SK-N-SH (cell line): Measurements from ENCODE around the gene MACROD1. TPM values are rescaled to one million over a fixed set of nuclear protein-coding genes. Genes with fewer than 3 reads are reported as not detected.
A peak's percentile ranks its signal among the peaks of the same experiment; 100 is the strongest.

Experiments
- CTCF ChIA-PET: fragments of 300-600, 350-600 bp; formaldehyde crosslinking; extraction: SDS; loops from one replicate; lab custom pipeline; 2021; lab: Yijun Ruan, JAX
- POLR2A ChIA-PET: fragments of 350-600 bp; sonication (Branson Sonifier 250); formaldehyde crosslinking; extraction: SDS; loops from one replicate; lab custom pipeline; 2020; ENCODE audit warnings: antibody characterized with exemption, inconsistent platforms; lab: Yijun Ruan, JAX
- DNase-seq: peaks from one replicate; pipeline ENCODE4 v3.0.0; 2012
- H2AFZ ChIP-seq: fragments of 200-600 bp; sonication (generic); 2 replicates; pipeline ENCODE4 v1.8.1; 2016; ENCODE audit warnings: antibody characterized with exemption, mild to moderate bottlenecking, low read depth
- H3F3A ChIP-seq: fragments of 200-600 bp; sonication (generic); replicated peaks from 2 replicates; pipeline ENCODE3; 2016; ENCODE audit warnings: antibody characterized with exemption, mild to moderate bottlenecking; ENCODE audit not compliant: insufficient read depth
- H3K27ac ChIP-seq, 2 experiments: fragments of 200-500 bp in 1 of 2; fragments of 200-600 bp in 1 of 2; sonication (Bioruptor generic) in 1 of 2; sonication (generic), shearing (Covaris generic) in 1 of 2; 2 replicates each; pipeline versions ENCODE4 v1.5.1 to v1.6.1; 2014 to 2016; ENCODE audit warnings: low read depth in 2 of 2, inconsistent platforms in 1 of 2, low read length in 1 of 2, mild to moderate bottlenecking in 1 of 2, mixed read lengths in 1 of 2
- H3K27me3 ChIP-seq: fragments of 200-600 bp; sonication (generic), shearing (Covaris generic); 2 replicates; pipeline ENCODE4 v1.6.1; 2016; ENCODE audit warnings: mixed run types; ENCODE audit not compliant: insufficient read depth
- H3K36me3 ChIP-seq, 2 experiments: fragments of 200-500 bp in 1 of 2; fragments of 200-600 bp in 1 of 2; sonication (Bioruptor generic) in 1 of 2; sonication (generic) in 1 of 2; replicated peaks in 1 of 2; 2 replicates each; pipeline versions ENCODE3 to v1.5.1; 2014 to 2016; ENCODE audit warnings: low read length in 1 of 2, mild to moderate bottlenecking in 1 of 2; ENCODE audit not compliant: insufficient read depth in 2 of 2, control insufficient read depth in 1 of 2
- H3K4me1 ChIP-seq, 2 experiments: fragments of 200-500 bp in 1 of 2; fragments of 200-600 bp in 1 of 2; sonication (Bioruptor generic) in 1 of 2; sonication (generic), shearing (Covaris generic) in 1 of 2; 2 replicates each; pipeline versions ENCODE4 v1.5.1 to v1.6.1; 2014 to 2016; ENCODE audit warnings: low read depth in 1 of 2, low read length in 1 of 2, mixed run types in 1 of 2; ENCODE audit not compliant: insufficient read depth in 2 of 2, control insufficient read depth in 1 of 2
- H3K4me2 ChIP-seq: fragments of 200-600 bp; sonication (generic), shearing (Covaris generic); 2 replicates; pipeline ENCODE4 v1.6.1; 2017; ENCODE audit warnings: mixed run types
- H3K4me3 ChIP-seq, 2 experiments: fragments of 200-500 bp in 1 of 2; fragments of 200-600 bp in 1 of 2; sonication (Bioruptor generic) in 1 of 2; sonication (generic), shearing (Covaris generic) in 1 of 2; 2 replicates each; pipeline versions ENCODE4 v1.5.1 to v1.8.1; 2014 to 2016; ENCODE audit warnings: low read depth in 2 of 2, inconsistent platforms in 1 of 2, low read length in 1 of 2, mild to moderate bottlenecking in 1 of 2, mixed read lengths in 1 of 2, moderate library complexity in 1 of 2
- H3K79me2 ChIP-seq: fragments of 200-600 bp; sonication (generic); 2 replicates; pipeline ENCODE4 v1.8.1; 2017; ENCODE audit warnings: mild to moderate bottlenecking; ENCODE audit not compliant: insufficient read depth
- H3K9ac ChIP-seq: fragments of 200-600 bp; sonication (generic); 2 replicates; pipeline ENCODE4 v1.6.1; 2017; ENCODE audit warnings: mixed run types
- H3K9me2 ChIP-seq: fragments of 200-600 bp; sonication (generic); 2 replicates; pipeline ENCODE4 v1.6.1; 2017; ENCODE audit warnings: mixed run types
- H3K9me3 ChIP-seq: fragments of 200-600 bp; sonication (generic); 2 replicates; pipeline ENCODE4 v1.6.1; 2017; ENCODE audit warnings: mixed run types, mild to moderate bottlenecking, moderate library complexity
- H4K20me1 ChIP-seq: fragments of 200-600 bp; sonication (generic); 2 replicates; pipeline ENCODE4 v1.6.1; 2017; ENCODE audit warnings: mild to moderate bottlenecking, mixed run types; ENCODE audit not compliant: insufficient read depth
- CHD2 ChIP-seq: fragments of 150-350 bp; IDR thresholded peaks from 2 replicates; pipeline ENCODE4 v1.6.1; 2018; ENCODE audit warnings: low read length; ENCODE audit not compliant: partially characterized antibody
- CTCF ChIP-seq: fragments of 200-600 bp; sonication (generic); IDR thresholded peaks from 2 replicates; pipeline ENCODE4 v1.6.1; 2017; ENCODE audit warnings: antibody characterized with exemption, mild to moderate bottlenecking, moderate library complexity
- ELF1 ChIP-seq: IDR thresholded peaks from 2 replicates; pipeline ENCODE4 v1.4.0; 2012
- EP300 ChIP-seq, 2 experiments: IDR thresholded peaks; 2 replicates each; pipeline versions ENCODE4 v1.4.0 to v1.6.1; 2012; ENCODE audit warnings: borderline replicate concordance in 1 of 2, low read depth in 1 of 2, low read length in 1 of 2
- EZH2phosphoT487 ChIP-seq: fragments of 200-600 bp; sonication (generic); IDR thresholded peaks from 2 replicates; pipeline ENCODE4 v1.6.1; 2017; ENCODE audit warnings: low read depth, mixed run types, mild to moderate bottlenecking, antibody characterized with exemption, moderate library complexity, borderline replicate concordance
- FOSL2 ChIP-seq: IDR thresholded peaks from 2 replicates; pipeline ENCODE4 v1.4.0; 2012; ENCODE audit warnings: low read depth, mild to moderate bottlenecking, moderate library complexity, borderline replicate concordance
- GABPA ChIP-seq: IDR thresholded peaks from 2 replicates; pipeline ENCODE4 v1.4.0; 2012; ENCODE audit warnings: low read depth, mild to moderate bottlenecking
- GATA2 ChIP-seq: sonication (generic); formaldehyde crosslinking; IDR thresholded peaks from 2 replicates; pipeline ENCODE4 v1.5.0; 2020; ENCODE audit warnings: mild to moderate bottlenecking, missing genetic modification reagents
- IRF3 ChIP-seq: fragments of 150-350 bp; IDR thresholded peaks from 2 replicates; pipeline ENCODE4 v1.6.1; 2016; ENCODE audit warnings: mild to moderate bottlenecking, low read depth, low read length
- JUND ChIP-seq: IDR thresholded peaks from 2 replicates; pipeline ENCODE4 v1.4.0; 2012
- MAX ChIP-seq: IDR thresholded peaks from 2 replicates; pipeline ENCODE4 v1.4.0; 2012; ENCODE audit warnings: low read depth
- MXI1 ChIP-seq: IDR thresholded peaks from 2 replicates; pipeline ENCODE4 v1.6.1; 2012; ENCODE audit warnings: mild to moderate bottlenecking, low read depth, low read length, improper control_type of control experiment
- NFIC ChIP-seq: IDR thresholded peaks from 2 replicates; pipeline ENCODE4 v1.4.0; 2012; ENCODE audit warnings: borderline replicate concordance
- POLR2AphosphoS5 ChIP-seq: IDR thresholded peaks from 2 replicates; pipeline ENCODE4 v1.6.1; 2012; ENCODE audit warnings: low read depth, low read length
- RAD21 ChIP-seq: IDR thresholded peaks from 2 replicates; pipeline ENCODE4 v1.6.1; 2012; ENCODE audit warnings: mild to moderate bottlenecking, low read length
- RFX5 ChIP-seq: IDR thresholded peaks from 2 replicates; pipeline ENCODE4 v1.6.1; 2012; ENCODE audit warnings: mild to moderate bottlenecking, improper control_type of control experiment, low read length
- SMC3 ChIP-seq: IDR thresholded peaks from 2 replicates; pipeline ENCODE4 v1.6.1; 2012; ENCODE audit warnings: low read depth, low read length, improper control_type of control experiment
- TAF1 ChIP-seq: IDR thresholded peaks from 2 replicates; pipeline ENCODE4 v1.6.1; 2012; ENCODE audit warnings: low read depth, mild to moderate bottlenecking, low read length, moderate library complexity, borderline replicate concordance
- TEAD4 ChIP-seq: IDR thresholded peaks from 2 replicates; pipeline ENCODE4 v1.4.0; 2012; ENCODE audit warnings: mild to moderate bottlenecking, borderline replicate concordance; ENCODE audit not compliant: insufficient read depth
- USF1 ChIP-seq: IDR thresholded peaks from 2 replicates; pipeline ENCODE4 v1.4.0; 2012; ENCODE audit warnings: low read depth, borderline replicate concordance
- USF2 ChIP-seq: fragments of 150-350 bp; IDR thresholded peaks from 2 replicates; pipeline ENCODE4 v1.6.1; 2017; ENCODE audit warnings: antibody characterized with exemption, low read length, low read depth, borderline replicate concordance
- WGBS: methylation state at CpG from one replicate; pipeline ENCODE4 v1.1.6; 2017; ENCODE audit warnings: low lambda C conversion rate; 5-methylcytosine and 5-hydroxymethylcytosine counted together
- polyA plus RNA-seq, 3 experiments: library from polyadenylated mRNA; depleted of rRNA; stranded (reverse); fragments of >200 nt; gene quantifications; 2 replicates each; pipeline ENCODE4 v1.2.3, GENCODE V29; 2012

MACROD1 gene
- polyA plus RNA-seq, 1 of the 3 experiments (the other 2 are of a cell fraction): 49.1 TPM

GRCh38 chr11:64045700-64046099 is 120.2 kb downstream of the MACROD1 start:
- no peak overlapping the region for H2AFZ ChIP-seq
- no peaks in the 10 kb centered on the region for H4K20me1 ChIP-seq
- WGBS: 83% methylated on average over 1 of the region's 2 CpGs
- no peak overlapping the region for H3K4me2 ChIP-seq
- CTCF ChIA-PET: interaction anchor here (0.9 to 11.1 kb wide), 6 partner anchors 16 to 209 kb away, joined by 3 to 207 read pairs (median 4); no protein-coding TSS in a partner anchor
- no peak overlapping the region for H3K9ac ChIP-seq
- H3K9me2 ChIP-seq: no peaks in the 10 kb centered on the region
- DNase-seq: no peak
- H3K4me1 ChIP-seq: peaks cover 0 to 82% of the 10 kb centered on the region in 2 experiments; a peak in 1 of 4 replicates
- POLR2A ChIA-PET: interaction anchor here (0.7 to 1.4 kb wide), 5 partner anchors 10 to 104 kb away, joined by 3 to 8 read pairs (median 4); no protein-coding TSS in a partner anchor
- TF ChIP-seq POLR2AphosphoS5 (no peak), EP300 (IDR thresholded peaks at IDR 0.05; ENCODE audit: borderline replicate concordance in 1 of 2, low read depth in 1 of 2, low read length in 1 of 2) (no peak), JUND (no peak)
- TF ChIP-seq, all 33 proteins: peak for 0
- no peaks in the 10 kb centered on the region for H3K36me3 ChIP-seq
- H3K79me2 ChIP-seq: no peaks in the 10 kb centered on the region
- no peaks in the 10 kb centered on the region for H3K27me3 ChIP-seq
- H3F3A ChIP-seq: no peaks in the 10 kb centered on the region
- H3K9me3 ChIP-seq: no peaks in the 10 kb centered on the region
- H3K4me3 ChIP-seq: no peak overlapping the region
- peak overlapping the region in 1 of 2 experiments; percentile 97; a peak in 2 of 4 replicates for H3K27ac ChIP-seq

- peak overlapping the region in 1 of 2 experiments; percentile 97; a peak in 2 of 4 replicates for H3K27ac ChIP-seq
- ChIA-PET POLR2A (interaction anchor here (0.7 to 1.5 kb wide), 10 partner anchors 11 to 227 kb away, joined by 3 to 8 read pairs (median 4); partner anchors contain the start of gene RCOR2), CTCF (interaction anchor here (0.7 to 11.1 kb wide), 9 partner anchors 14 to 277 kb away, joined by 3 to 207 read pairs (median 4); partner anchors contain the start of gene ZFTA)
- no peak overlapping the region for H3K4me3 ChIP-seq
- H3F3A ChIP-seq: no peaks in the 10 kb centered on the region
- no peak overlapping the region for H3K4me2 ChIP-seq
- no peaks in the 10 kb centered on the region for H3K36me3 ChIP-seq
- H3K9me3 ChIP-seq: no peaks in the 10 kb centered on the region
- no peaks in the 10 kb centered on the region for H3K27me3 ChIP-seq
- H3K4me1 ChIP-seq: peaks cover 0 to 84% of the 10 kb centered on the region in 2 experiments; a peak in 1 of 4 replicates
- no peaks in the 10 kb centered on the region for H3K79me2 ChIP-seq
- H3K9me2 ChIP-seq: no peaks in the 10 kb centered on the region
- no peak overlapping the region for H2AFZ ChIP-seq
- H3K9ac ChIP-seq: no peak overlapping the region
- no peaks in the 10 kb centered on the region for H4K20me1 ChIP-seq
- WGBS: 52% methylated on average over 7 of the region's 18 CpGs
- peak; percentile 96 for DNase-seq
- TF ChIP-seq TAF1 (no peak), GATA2 (CRISPR knock-in tag) (no peak), CHD2 (no peak), MXI1 (peak; percentile 96), ELF1 (no peak), RAD21 (peak; percentile 29), SMC3 (no peak), POLR2AphosphoS5 (no peak), MAX (no peak), EP300 (IDR thresholded peaks at IDR 0.05; ENCODE audit: borderline replicate concordance in 1 of 2, low read depth in 1 of 2, low read length in 1 of 2) (peak in 1 of 2 experiments; percentile 88; a peak in 1 of 4 replicates), USF1 (no peak), RFX5 (no peak), NFIC (no peak), EZH2phosphoT487 (no peak), USF2 (no peak), IRF3 (no peak), JUND (no peak), TEAD4 (no peak), FOSL2 (no peak), CTCF (no peak), GABPA (no peak)
These were observed 121.1 kb downstream of the MACROD1 start for GRCh38 chr11:64044730-64045393.
